Lung (tissue), 12 donors: ENCODE results near the gene ZEB1. TPM values are rescaled to one million over a fixed set of nuclear protein-coding genes. Genes with fewer than 3 reads are reported as not detected.

Source experiments
- ATAC-seq: fragments of 200-7000 bp; cut with Tn5 transposase; one replicate; pipeline ENCODE4 v1.9.1; 2020; ENCODE audit warnings: moderate number of reproducible peaks; ENCODE audit not compliant: insufficient read depth, low FRiP score
- DNase-seq, 3 donors: peaks; one replicate each; pipeline ENCODE4 v3.0.0-alpha.2; 2013 to 2017
- H3K27ac ChIP-seq, 2 donors: one replicate each; pipeline ENCODE4 v1.5.1; 2013; ENCODE audit warnings: mild to moderate bottlenecking in 2 of 2, moderate library complexity in 2 of 2, control low read depth in 1 of 2, inconsistent platforms in 1 of 2, low read depth in 1 of 2, low read length in 1 of 2
- H3K27me3 ChIP-seq, 3 donors: one replicate each; pipeline ENCODE4 v1.5.1; 2013; ENCODE audit warnings: low read length in 2 of 3; ENCODE audit not compliant: control insufficient read depth in 3 of 3, insufficient read depth in 3 of 3
- H3K36me3 ChIP-seq, 4 donors: one replicate each; pipeline ENCODE4 v1.5.1; 2013; ENCODE audit warnings: low read length in 4 of 4, mild to moderate bottlenecking in 1 of 4, moderate library complexity in 1 of 4; ENCODE audit not compliant: control insufficient read depth in 4 of 4, insufficient read depth in 4 of 4
- H3K4me1 ChIP-seq, 5 donors: one replicate each; pipeline ENCODE4 v1.5.1; 2013; ENCODE audit warnings: low read length in 5 of 5, mild to moderate bottlenecking in 2 of 5, moderate library complexity in 1 of 5; ENCODE audit not compliant: control insufficient read depth in 5 of 5, insufficient read depth in 5 of 5
- H3K4me3 ChIP-seq: one replicate; pipeline ENCODE4 v1.5.1; 2013; ENCODE audit warnings: mild to moderate bottlenecking, control low read depth, moderate library complexity
- H3K9ac ChIP-seq, 2 donors: one replicate each; pipeline ENCODE4 v1.5.1; 2013; ENCODE audit warnings: low read length in 2 of 2, control low read depth in 1 of 2; ENCODE audit not compliant: insufficient read depth in 1 of 2
- H3K9me3 ChIP-seq, 4 donors: one replicate each; pipeline ENCODE4 v1.5.1; 2013; ENCODE audit warnings: low read length in 3 of 4, mild to moderate bottlenecking in 1 of 4, moderate library complexity in 1 of 4; ENCODE audit not compliant: control insufficient read depth in 4 of 4, insufficient read depth in 3 of 4
- CTCF ChIP-seq: IDR thresholded peaks from 2 replicates; pipeline ENCODE4 v1.5.1; 2012; ENCODE audit warnings: mild to moderate bottlenecking; ENCODE audit errors: control extremely low read depth, extremely low read depth
- WGBS, 2 donors: extraction: QIAGEN DNeasy Blood & Tissue Kit; methylation state at CpG; one replicate each; pipeline ENCODE4 v1.1.7; 2013; 5-methylcytosine and 5-hydroxymethylcytosine counted together
- polyA plus RNA-seq, 2 donors: library from polyadenylated mRNA; stranded (reverse); fragments of 200-250 nt; gene quantifications; one replicate each; pipeline ENCODE4 v1.2.1, GENCODE V29; 2013
- total RNA-seq, 2 donors: library from RNA; depleted of rRNA in 1 of 2; stranded (reverse); fragments of >200 nt in 1 of 2; gene quantifications; one replicate each; pipeline ENCODE4 v1.2.1, GENCODE V29; 2014 to 2021
- donor health status: control.
- donor health status: control.
- donor health status: Bipolar disorder and iron deficiency.
- donor health status: healthy.
- donor health status: DM: yes; HTN: yes; CAD: no.

Gene ZEB1
- total and polyA plus RNA-seq, 4 donors = 8.4 to 86.9 (median 19.5) TPM

GRCh38 chr10:31381171-31381570 lies 62.2 kb downstream of the ZEB1 start:
- H3K9ac ChIP-seq = no peak overlapping the region
- TF ChIP-seq CTCF = no peak
- ATAC-seq (no peak), DNase-seq (no peak)
- WGBS, 2 donors = 91 to 96% methylated on average over 1 of the region's 1 CpG
- no peaks in the 10 kb centered on the region for H3K27me3 ChIP-seq
- peaks cover 0 to 10% (median 0%) of the 10 kb centered on the region in 5 donors for H3K4me1 ChIP-seq
- no peak overlapping the region for H3K4me3 ChIP-seq
- H3K36me3 ChIP-seq = no peaks in the 10 kb centered on the region
- H3K9me3 ChIP-seq = no peaks in the 10 kb centered on the region
- H3K27ac ChIP-seq = no peak overlapping the region

DNA sequence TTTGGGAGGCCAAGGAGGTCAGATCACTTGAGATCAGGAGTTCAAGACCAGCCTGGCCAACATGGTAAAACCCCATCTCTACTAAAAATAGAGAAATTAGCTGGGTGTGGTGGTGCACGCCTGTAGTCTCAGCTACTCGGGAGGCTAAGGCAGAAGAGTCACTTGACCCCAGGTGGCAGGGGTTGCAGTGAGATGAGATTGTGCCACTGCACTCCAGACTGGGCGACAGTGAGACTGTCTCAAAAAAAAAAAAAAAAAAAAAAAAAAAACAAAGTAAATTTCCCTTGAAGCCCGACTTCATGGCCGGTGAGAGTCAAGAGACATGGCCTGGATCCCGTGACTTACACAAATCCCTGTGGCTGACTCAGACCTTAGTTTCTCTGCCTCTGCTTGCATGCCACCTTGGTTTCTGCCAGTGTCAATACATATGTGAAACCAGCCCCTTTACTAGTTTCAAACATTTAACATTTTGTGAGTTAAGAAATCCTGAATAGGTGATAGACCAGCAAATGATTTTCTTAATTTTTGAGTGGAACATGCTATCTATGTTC lies 62.8 kb downstream of the ZEB1 start:
- Histone ChIP-seq H3K4me3 (no peak overlapping the region), H3K27me3 (no peaks in the 10 kb centered on the region), H3K36me3 (no peaks in the 10 kb centered on the region), H3K9me3 (no peaks in the 10 kb centered on the region), H3K9ac (no peak overlapping the region), H3K4me1 (peaks cover 0 to 10% (median 0%) of the 10 kb centered on the region in 5 donors), H3K27ac (no peak overlapping the region)
- ATAC-seq (no peak), DNase-seq (no peak)
- TF ChIP-seq CTCF = no peak
- WGBS, 2 donors = 80 to 96% methylated on average over 6 of the region's 6 CpGs

GRCh38 chr10:31383810-31384588 lies 65.0 kb downstream of the ZEB1 start:
- H3K4me3 ChIP-seq = no peak overlapping the region
- no peak overlapping the region for H3K27ac ChIP-seq
- WGBS, 2 donors = 93 to 96% methylated on average over 8 of the region's 8 CpGs
- no peak for ATAC-seq
- peaks cover 0 to 3% (median 0%) of the 10 kb centered on the region in 4 donors for H3K36me3 ChIP-seq
- no peak for DNase-seq
- H3K9ac ChIP-seq = no peak overlapping the region
- H3K27me3 ChIP-seq = no peaks in the 10 kb centered on the region
- no peak for TF ChIP-seq CTCF
- H3K4me1 ChIP-seq = peaks cover 0 to 10% (median 0%) of the 10 kb centered on the region in 5 donors
- H3K9me3 ChIP-seq = no peaks in the 10 kb centered on the region
